CD4-positive, alpha-beta T cell treated with Interleukin-21 for 1 hour (primary cell): ENCODE results near the gene ZNF532.

Source experiments
- DNase-seq: peaks from one replicate; pipeline ENCODE4 v3.0.0-alpha.2; 2020

Gene ZNF532

GRCh38 chr18:58870130-58870529 lies 5.5 kb downstream of the ZNF532 start:
- no peak for DNase-seq

- no peak for DNase-seq
Measured at GRCh38 chr18:58870621-58871020, 5.9 kb downstream of the ZNF532 start.

GRCh38 chr18:58871514-58872420 lies 7.1 kb downstream of the ZNF532 start:
- DNase-seq = no peak

GRCh38 chr18:58878640-58879039 lies 14.0 kb downstream of the ZNF532 start:
- no peak for DNase-seq

GRCh38 chr18:58881477-58881876 lies 16.8 kb downstream of the ZNF532 start:
- no peak for DNase-seq

- DNase-seq = no peak
Measured at GRCh38 chr18:58882044-58882443, 17.4 kb downstream of the ZNF532 start.

GRCh38 chr18:58882686-58883085 lies 18.0 kb downstream of the ZNF532 start:
- no peak for DNase-seq

GRCh38 chr18:58884680-58885079 lies 20.0 kb downstream of the ZNF532 start:
- DNase-seq = no peak

- DNase-seq = no peak
Measured at GRCh38 chr18:58886431-58886830, 21.8 kb downstream of the ZNF532 start.

- DNase-seq = no peak
Measured at GRCh38 chr18:58886864-58887612, 22.4 kb downstream of the ZNF532 start.

- DNase-seq = peak; percentile 18
Measured at GRCh38 chr18:58887613-58887963, 22.9 kb downstream of the ZNF532 start.

GRCh38 chr18:58891776-58892175 lies 27.1 kb downstream of the ZNF532 start:
- DNase-seq = no peak

- DNase-seq = no peak
Measured at GRCh38 chr18:58892488-58892887, 27.8 kb downstream of the ZNF532 start.

GRCh38 chr18:58893388-58894099 lies 28.9 kb downstream of the ZNF532 start:
- no peak for DNase-seq

- no peak for DNase-seq
Measured at GRCh38 chr18:58894930-58895329, 30.3 kb downstream of the ZNF532 start.

- DNase-seq = no peak
Measured at GRCh38 chr18:58895385-58895784, 30.7 kb downstream of the ZNF532 start.

GRCh38 chr18:58896268-58896667 lies 31.6 kb downstream of the ZNF532 start:
- DNase-seq = no peak

- DNase-seq = no peak
Measured at GRCh38 chr18:58896734-58897508, 32.2 kb downstream of the ZNF532 start.

- DNase-seq = no peak
Measured at GRCh38 chr18:58898010-58898799, 33.5 kb downstream of the ZNF532 start.

GRCh38 chr18:58900015-58900649 lies 35.5 kb downstream of the ZNF532 start:
- DNase-seq = no peak

GRCh38 chr18:58901143-58901542 lies 36.5 kb downstream of the ZNF532 start:
- no peak for DNase-seq
